HG03159 (cell line): ENCODE measurements around the gene CDC42EP3.

Experiments
- ATAC-seq: cut with Tn5 transposase; IDR thresholded peaks from one replicate; pipeline ENCODE4 v1.9.1; 2021; ENCODE audit warnings: mild to moderate bottlenecking, moderate library complexity; ENCODE audit not compliant: unreplicated experiment

The CDC42EP3 gene

GRCh38 chr2:37683921-37684780 is 12.7 kb upstream of the CDC42EP3 start:
- ATAC-seq, result no peak

GRCh38 chr2:37683241-37683640 is 11.8 kb upstream of the CDC42EP3 start:
- no peak for ATAC-seq

- no peak for ATAC-seq
Measured at GRCh38 chr2:37682473-37682872, 11.0 kb upstream of the CDC42EP3 start.

- no peak for ATAC-seq
Measured at GRCh38 chr2:37681587-37681986, 10.1 kb upstream of the CDC42EP3 start.

DNA sequence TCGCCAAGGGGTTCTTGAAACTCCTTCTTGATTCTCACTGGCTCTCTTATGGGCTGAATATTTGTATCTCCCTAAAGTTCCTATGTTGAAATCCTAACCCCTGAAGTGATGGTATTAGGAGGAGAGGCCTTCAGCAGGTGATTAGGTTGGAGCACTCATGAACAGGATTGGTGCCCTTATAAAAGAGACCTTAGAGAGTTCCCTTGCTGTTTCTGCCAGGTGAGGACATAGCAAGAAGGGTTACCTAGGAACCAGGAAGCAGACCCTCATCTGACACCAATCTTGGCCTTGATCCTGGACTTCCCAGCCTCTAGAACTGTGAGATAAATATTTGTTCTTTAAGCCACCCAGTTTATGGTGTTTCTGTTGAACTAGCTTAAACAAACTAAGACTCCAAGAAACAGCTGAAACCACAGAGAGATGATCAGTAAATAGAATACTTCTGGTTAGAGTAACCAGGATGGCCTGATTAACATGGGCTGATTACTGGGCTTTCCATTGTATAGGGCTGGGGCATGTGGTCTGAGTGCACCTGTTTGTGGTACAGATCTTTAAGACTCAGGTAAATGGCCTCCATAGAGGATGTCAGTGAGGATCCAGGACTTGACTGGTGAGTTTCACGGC is 7.7 kb upstream of the CDC42EP3 start:
- ATAC-seq, result no peak

- no peak for ATAC-seq
Measured at GRCh38 chr2:37676274-37676673, 4.8 kb upstream of the CDC42EP3 start.

- no peak for ATAC-seq
Measured at GRCh38 chr2:37674946-37675345, 3.5 kb upstream of the CDC42EP3 start.

DNA sequence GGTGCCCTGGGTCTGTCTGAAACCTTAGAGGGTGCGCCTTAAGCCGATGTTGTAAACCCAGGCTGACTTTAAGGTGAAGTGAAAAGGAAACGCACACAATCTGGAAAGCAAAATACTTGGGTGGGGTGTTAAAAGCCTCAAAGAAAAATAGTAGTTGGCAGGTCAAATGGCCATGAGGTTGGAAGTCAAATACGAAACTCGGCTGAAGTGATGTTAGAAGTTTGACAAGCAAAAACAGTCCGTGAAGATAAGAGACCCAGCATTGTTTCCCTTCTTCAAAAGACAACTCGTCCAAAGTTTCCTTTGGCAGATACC is 1.4 kb upstream of the CDC42EP3 start:
- ATAC-seq, result no peak

- ATAC-seq, result peak; percentile 50
Measured at GRCh38 chr2:37672104-37672869, 845 bp upstream of the CDC42EP3 start.

- peak; percentile 29 for ATAC-seq
Measured at GRCh38 chr2:37671816-37672103, 318 bp upstream of the CDC42EP3 start.

GRCh38 chr2:37670378-37671008 is 949 bp downstream of the CDC42EP3 start:
- no peak for ATAC-seq

DNA sequence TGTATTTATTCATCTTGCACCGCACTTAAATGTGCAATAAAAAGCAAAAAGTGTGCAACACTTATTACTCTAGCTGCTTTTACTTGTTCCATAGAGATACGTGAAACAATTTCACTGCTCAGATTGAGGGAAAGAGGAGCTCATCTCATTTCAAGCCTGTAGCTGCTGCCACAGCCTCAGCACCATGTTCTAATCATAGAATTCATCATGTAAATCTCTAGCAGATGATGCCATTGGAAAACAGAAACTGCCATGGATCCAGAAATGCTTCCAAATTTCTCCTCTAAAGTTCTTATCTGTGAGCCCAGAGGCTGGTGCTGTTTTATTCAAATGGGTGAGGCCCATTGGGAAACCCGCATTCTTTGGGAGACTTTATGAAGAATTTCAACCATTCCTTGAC is 2.0 kb downstream of the CDC42EP3 start:
- ATAC-seq, result no peak

GRCh38 chr2:37667704-37668103 is 3.7 kb downstream of the CDC42EP3 start:
- ATAC-seq, result no peak

- no peak for ATAC-seq
Measured at GRCh38 chr2:37666772-37667171, 4.7 kb downstream of the CDC42EP3 start.

DNA sequence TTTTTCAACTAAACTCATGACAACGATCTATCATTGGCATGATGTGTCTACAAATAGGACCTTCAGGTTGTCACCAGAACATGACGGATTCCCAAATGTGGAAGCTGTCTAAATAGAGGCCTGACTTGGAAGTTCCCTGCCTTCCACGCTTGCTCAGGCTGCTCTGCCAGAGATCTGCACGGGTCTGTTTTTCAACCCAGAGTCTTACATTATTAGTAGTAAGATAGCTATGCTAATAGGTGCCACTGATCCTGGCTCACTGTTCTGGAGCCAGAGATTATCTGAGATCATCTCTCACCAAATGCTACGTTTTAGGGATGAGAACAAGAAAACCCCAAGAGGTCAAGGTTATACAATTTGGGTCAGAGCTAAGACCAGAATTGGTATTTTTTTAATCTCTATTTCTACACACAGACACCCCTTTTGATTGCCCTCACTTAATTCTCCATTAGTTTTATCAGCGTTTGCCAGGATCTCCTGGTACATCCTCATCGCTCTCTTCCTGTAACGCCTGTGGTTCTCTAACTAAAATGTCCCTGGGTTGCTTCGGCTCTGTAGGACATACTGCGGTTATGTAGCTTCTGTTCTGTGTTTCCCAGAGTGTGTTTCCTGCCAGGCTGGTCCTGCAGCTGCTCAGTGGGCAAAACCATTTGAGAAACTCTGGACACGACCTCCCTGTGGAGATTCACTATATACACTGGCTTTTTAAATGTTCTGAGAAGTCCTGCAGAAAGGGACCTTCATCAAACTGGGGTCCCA is 5.7 kb downstream of the CDC42EP3 start:
- ATAC-seq, result no peak

- ATAC-seq, result no peak
Measured at GRCh38 chr2:37665043-37665442, 6.4 kb downstream of the CDC42EP3 start.

DNA sequence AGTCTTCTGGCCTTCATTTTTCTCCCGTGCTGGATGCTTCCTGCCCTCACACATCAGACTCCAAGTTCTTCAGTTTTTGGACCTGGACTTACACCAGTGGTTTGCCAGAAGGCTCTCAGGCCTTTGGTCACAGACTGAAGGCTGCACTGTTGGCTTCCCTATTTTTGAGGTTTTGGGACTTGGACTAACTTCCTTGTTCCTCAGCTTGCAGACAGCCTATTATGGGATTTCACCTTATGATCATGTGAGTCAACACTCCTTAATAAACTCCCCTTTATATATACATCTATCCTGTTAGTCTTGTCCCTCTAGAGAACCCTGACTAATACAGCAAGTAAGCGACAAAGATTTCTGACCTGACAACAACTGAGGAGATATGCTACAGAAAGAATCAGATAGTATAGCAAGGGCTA is 7.2 kb downstream of the CDC42EP3 start:
- no peak for ATAC-seq

DNA sequence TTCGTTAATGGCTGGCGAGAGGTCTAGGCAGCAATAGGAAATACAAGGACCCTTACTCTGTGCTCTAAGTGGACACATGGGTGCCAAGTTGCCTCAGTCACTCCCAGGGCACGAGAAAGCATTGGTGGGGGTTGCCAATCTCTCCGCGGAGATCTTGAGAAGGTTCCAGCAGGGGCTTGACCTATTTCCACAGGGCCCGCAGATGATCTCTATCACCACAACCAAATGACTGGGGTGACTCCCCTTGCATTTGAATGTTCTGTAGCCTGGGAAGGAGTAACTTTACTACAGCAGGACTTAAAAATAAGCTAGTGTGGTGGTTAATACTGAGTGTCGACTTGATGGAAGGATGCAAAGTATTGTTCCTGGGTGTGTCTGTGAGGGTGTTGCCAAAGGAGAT is 8.1 kb downstream of the CDC42EP3 start:
- ATAC-seq, result no peak

- ATAC-seq, result no peak
Measured at GRCh38 chr2:37659723-37660122, 11.7 kb downstream of the CDC42EP3 start.

- ATAC-seq, result no peak
Measured at GRCh38 chr2:37658682-37659081, 12.8 kb downstream of the CDC42EP3 start.

DNA sequence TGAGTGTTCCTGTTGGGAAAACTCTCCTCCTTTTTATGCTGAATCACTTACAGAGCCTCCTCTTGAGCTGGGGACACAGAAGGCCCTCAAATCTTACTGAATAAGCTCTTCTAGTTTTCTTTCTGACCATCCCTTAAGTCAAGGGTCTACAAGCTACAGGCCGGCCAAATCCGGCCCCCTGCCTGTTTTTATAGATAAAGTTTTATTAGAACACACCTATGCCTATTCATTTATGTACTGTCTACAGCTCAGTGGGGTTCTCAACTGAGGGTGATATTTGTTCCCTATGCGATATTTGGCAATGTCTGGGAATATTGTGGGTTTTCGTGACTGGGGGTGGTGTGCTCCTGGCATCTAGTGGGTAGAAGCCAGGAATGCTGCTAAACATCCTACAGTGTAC is 14.0 kb downstream of the CDC42EP3 start:
- ATAC-seq, result no peak
